IPS-11a (cell line): ENCODE results near the gene NUDT11.
"Not testable (repeated sequence)": the region's sequence is repeated elsewhere in the genome, so short reads cannot be mapped to it uniquely, and the experiment has no call there.

ENCODE experiments used
- H3K4me3 ChIP-seq: one replicate; pipeline ENCODE4 v1.5.1; 2013; ENCODE audit warnings: low read depth, low read length, control low read depth

Gene NUDT11

GRCh38 chrX:51496501-51497291, at the start of gene NUDT11:
Gene NUDT11, minus strand, starts transcription at chrX:51496592. Its CDS starts 148 bp downstream, at chrX:51496444.
- H3K4me3 ChIP-seq = peak within 1 kb of the TSS; percentile 65

DNA sequence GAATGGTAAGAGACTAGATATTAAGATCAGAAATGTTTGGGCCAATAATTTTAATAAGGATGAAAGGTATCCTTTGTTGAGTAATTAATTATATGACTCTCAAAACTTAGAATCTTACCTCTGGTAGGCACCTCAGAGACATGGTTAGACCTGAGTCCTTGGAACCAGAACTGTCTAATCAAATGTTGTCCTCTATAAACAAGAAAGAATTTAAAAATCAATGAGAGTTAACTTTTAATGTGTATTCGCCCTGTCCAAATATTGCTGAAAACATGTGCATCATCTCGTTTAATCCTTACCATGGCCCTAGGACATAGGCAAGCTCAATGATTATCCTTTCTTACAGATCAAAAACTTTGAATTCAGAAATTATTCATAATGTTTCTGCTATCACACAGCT, 24.0 kb upstream of the NUDT11 start:
- H3K4me3 ChIP-seq = no peak overlapping the region

DNA sequence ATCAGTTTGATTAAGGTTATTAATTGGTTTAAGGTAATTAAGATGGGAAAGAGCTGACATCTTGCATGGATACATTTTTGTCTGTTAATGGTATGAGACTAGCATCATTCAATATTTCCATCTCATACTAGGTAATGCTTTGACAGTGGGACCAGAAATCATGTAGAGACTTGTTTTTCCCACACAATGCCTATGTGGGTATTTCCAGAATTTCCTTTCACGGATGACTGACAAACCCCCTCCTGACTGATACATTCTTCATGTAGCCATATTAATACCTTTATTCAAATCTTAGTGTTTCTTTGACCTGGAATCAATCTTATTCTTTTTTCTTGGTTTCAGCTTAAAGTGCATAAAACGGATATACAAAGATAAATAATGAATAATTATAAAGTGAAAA, 22.7 kb upstream of the NUDT11 start:
- H3K4me3 ChIP-seq = not testable (repeated sequence)

DNA sequence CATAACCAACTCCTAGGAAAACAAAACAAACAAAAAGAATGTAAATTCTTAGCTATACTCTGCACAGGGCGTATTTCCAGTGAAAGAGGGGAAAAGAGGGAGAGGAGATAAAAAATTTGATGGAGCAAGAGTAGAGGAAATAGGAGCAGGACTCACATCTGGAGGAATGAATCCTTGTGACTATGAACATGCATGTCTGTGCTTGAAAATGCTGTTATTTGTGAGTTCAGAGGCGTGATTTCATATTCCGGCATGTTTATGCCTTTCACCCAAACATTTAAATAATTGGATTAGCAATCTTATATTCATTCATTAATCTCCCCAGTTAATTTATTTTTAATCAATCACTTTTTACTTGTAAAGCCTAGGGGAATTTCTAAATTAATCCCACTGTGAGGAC, 11.2 kb upstream of the NUDT11 start:
- H3K4me3 ChIP-seq = no peak overlapping the region

DNA sequence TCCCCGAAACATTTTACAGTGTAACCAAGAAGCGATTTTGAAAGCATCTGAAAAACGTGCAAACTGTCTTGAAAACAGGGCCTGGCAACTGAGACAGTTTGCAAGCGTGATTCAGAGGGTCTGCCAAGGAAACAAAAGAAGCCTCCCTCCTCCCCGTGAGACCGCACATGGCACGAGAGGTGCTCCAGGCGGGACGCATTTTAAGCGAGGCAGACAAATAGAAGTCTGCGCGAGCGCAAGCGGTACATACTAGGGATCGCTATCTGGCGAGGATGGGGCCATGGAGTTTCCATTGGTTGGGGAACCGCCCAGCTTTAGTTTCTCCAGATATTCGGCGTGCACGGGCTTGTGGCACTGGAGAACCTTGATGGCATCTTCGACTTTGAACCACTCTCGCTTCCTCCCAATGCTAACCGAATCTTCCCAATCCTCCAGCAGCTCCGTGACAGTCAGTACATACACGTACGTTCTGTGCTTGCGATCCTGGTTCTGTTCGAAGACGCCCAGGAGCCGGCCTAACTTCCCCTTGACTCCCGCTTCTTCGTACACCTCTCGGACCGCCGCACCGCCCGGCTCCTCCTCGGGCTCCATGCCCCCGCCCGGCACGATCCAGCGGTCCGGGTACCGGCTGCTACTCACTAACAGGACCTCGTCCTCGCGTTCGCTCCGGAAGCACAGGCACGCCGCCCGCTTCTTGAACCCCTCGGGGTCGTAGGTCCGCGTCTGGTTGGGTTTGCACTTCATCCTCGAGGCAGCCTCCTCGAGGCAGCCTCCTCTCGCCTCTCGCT, 497 bp downstream of the NUDT11 start:
- H3K4me3 ChIP-seq = peak overlapping the region; percentile 40

DNA sequence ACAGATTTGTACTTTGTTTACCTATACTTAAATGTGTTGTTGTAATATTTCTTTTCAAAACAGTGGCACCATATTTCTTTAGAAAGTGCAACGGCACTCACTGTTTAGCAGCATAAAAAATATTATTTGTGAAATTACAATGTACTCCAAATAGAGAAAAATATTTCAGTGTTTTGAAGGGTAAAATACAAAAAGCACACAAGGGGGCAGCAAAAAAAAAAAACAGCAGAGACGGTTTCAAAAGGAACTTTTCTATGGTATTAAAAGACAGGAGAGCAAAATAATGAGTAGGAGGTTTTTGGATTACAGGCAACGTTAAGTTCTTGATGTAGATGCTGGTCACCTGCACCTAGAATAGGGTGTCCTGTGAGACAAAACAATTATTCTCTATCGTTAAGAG, 2.0 kb downstream of the NUDT11 start:
- peak overlapping the region; percentile 4 for H3K4me3 ChIP-seq

DNA sequence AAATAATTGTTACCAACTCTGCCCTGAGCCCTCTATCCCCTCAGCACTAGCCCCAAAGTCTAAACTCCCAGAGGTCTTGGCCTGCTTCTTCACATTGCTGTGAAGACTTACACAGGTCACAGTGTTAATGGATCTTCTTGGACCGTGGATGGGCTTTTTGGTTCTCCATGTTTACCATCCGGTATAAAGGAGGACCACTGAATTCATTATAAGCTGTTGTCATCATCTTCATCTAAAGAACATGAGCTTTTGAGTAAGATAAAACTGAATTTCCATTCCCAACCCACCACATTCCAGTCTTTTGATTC, 8.5 kb downstream of the NUDT11 start:
- H3K4me3 ChIP-seq = no peak overlapping the region

GRCh38 chrX:51484616-51485015, 11.8 kb downstream of the NUDT11 start:
- H3K4me3 ChIP-seq = no peak overlapping the region

DNA sequence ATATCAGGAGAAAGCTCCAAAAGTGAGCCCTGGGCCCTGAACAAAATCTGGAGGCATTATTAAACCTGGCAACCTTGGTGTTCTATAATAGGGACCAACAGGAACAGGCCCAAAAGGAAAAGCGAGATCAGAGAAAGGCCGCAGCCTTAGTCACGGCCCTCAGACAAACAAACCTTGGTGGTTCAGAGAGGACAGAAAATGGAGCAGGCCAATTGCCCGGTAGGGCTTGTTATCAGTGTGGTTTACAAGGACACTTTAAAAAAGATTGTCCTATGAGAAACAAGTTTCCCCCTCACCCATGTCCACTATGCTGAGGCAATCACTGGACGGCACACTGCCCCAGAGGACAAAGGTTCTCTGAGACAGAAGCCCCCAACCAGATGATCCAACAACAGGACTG, 14.0 kb downstream of the NUDT11 start:
- H3K4me3 ChIP-seq = not testable (repeated sequence)

DNA sequence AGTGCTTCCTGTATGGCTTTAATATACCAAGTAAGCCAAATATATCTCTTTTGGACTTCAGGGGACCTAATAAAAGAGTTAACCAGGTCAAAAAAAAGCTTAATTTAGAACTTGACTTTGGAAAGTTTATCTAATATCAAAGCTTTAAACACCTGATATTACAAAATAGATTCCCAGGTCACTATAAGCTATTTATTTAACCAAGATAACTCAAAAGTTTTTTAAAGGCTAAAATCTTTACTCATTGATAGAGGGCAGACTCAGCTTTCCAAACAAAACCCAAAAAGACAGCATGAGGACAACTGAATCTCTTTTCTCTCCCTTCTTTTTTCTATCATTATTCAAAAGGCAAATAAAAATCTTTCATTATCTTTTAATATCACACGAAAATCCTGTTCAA, 19.5 kb downstream of the NUDT11 start:
- no peak overlapping the region for H3K4me3 ChIP-seq

- no peak overlapping the region for H3K4me3 ChIP-seq
Measured at GRCh38 chrX:51463322-51463721, 33.1 kb downstream of the NUDT11 start.

- H3K4me3 ChIP-seq = no peak overlapping the region
Measured at GRCh38 chrX:51461053-51462044, 35.0 kb downstream of the NUDT11 start.

GRCh38 chrX:51459125-51459524, 37.3 kb downstream of the NUDT11 start:
- H3K4me3 ChIP-seq = no peak overlapping the region

DNA sequence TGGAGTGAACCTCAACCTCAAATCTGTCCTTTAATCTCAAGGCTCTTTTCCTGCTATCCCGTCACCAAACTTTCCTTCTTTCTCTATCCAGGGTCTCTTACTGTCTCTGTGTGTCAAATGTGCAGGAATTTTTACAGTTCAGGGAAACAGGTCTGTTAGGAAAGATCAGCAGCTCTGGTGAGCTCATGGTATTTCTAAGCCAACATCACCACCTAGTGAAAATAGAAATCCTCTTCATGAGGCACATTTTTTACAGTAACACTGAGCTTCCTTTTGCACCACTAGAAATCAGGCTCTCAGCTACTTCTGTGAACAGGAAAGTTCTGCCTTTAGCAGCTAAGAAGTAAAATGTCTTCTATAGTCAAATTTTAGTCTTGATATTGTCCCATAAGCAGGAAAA, 39.6 kb downstream of the NUDT11 start:
- H3K4me3 ChIP-seq = no peak overlapping the region

- H3K4me3 ChIP-seq = no peak overlapping the region
Measured at GRCh38 chrX:51456246-51456645, 40.1 kb downstream of the NUDT11 start.

- H3K4me3 ChIP-seq = no peak overlapping the region
Measured at GRCh38 chrX:51440365-51440764, 56.0 kb downstream of the NUDT11 start.
